DMS153 treated with DMSO at 0.1 percent for 48 hours (cell line): ENCODE results near the gene DEFB118.
"Not testable (repeated sequence)": the region's sequence is repeated elsewhere in the genome, so short reads cannot be mapped to it uniquely, and the experiment has no call there.

Experiments
- DNase-seq: peaks from one replicate; lab custom pipeline; 2025; ENCODE audit not compliant: unreplicated experiment; lab: John Stamatoyannopoulos, UW

The DEFB118 gene

DNA sequence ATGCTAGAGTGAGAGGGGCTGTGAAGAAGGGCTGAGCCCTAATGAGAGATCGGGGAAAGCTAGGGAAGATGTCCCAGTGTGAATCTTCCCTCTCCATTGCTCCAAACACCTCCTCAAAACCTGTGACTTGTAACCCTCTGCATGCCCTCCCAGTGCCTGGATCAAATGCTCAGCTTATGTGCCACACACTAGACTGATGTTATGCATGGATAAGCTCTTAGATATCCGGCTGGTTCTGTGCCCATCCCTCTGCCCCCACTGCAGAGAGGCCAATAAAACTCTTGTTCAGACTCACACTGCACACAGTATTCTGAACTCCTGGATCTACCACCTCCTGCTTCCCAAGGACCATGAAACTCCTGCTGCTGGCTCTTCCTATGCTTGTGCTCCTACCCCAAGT is at the start of gene DEFB118:
DEFB118 (plus strand) TSS at position 301 of the 400 bp plus-strand sequence; CDS start at position 351, 50 bp downstream.
- DNase-seq = no peak

DNA sequence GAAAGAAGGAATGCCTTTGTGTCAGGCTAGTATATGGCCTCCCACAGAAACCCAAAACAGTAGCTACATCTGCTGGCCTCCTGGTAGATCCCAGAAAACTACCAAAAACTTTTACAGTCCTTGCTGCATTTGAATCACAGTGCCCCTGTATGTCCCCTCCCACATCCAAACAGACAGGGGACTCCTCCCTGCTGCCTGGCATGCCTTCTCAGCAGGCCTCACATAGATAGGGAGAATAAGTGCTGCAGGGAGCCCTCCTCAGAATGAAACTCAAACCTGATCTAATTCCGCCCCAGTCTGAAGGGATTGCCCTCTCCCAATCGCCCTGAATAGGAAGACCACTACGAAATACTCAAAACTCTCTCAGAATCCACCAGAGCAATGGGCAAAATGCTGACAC is 45.9 kb upstream of the DEFB118 start:
- no peak for DNase-seq

DNA sequence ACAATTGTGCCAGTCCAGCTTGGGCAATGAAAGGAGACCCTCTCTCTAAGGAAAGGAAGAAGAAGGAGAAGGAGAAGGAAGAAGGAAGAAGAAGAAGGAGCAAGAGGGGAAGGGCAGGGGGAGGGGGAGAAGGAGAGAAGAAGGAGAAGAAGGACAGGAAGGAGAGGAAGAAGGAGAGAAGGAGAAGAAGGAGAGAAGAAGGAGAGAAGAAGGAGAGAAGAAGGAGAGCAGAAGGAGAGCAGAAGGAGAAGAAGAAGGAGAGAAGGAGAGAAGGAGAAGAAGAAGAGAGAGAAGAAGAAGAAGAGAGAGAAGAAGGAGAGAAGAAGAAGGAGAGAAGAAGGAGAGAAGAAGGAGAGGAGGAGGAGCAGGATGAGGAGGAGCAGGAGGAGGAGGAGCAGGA is 37.5 kb upstream of the DEFB118 start:
- DNase-seq = no peak

- DNase-seq = no peak
These were observed 26.9 kb upstream of the DEFB118 start for GRCh38 chr20:31341470-31341869.

GRCh38 chr20:31355981-31356380 is 12.4 kb upstream of the DEFB118 start:
- no peak for DNase-seq

GRCh38 chr20:31363295-31363694 is 5.1 kb upstream of the DEFB118 start:
- no peak for DNase-seq

- DNase-seq = not testable (repeated sequence)
These were observed 4.1 kb upstream of the DEFB118 start for GRCh38 chr20:31364272-31364671.

GRCh38 chr20:31374346-31374745 is 5.9 kb downstream of the DEFB118 start:
- DNase-seq = no peak

- no peak for DNase-seq
These were observed 22.1 kb downstream of the DEFB118 start, which contains the start of gene DEFB119 for GRCh38 chr20:31390490-31390889. Gene DEFB119 (minus strand): TSS chr20:31390590. CDS start chr20:31390483, 107 bp downstream.

GRCh38 chr20:31392836-31393235 is 24.4 kb downstream of the DEFB118 start:
- DNase-seq = no peak

DNA sequence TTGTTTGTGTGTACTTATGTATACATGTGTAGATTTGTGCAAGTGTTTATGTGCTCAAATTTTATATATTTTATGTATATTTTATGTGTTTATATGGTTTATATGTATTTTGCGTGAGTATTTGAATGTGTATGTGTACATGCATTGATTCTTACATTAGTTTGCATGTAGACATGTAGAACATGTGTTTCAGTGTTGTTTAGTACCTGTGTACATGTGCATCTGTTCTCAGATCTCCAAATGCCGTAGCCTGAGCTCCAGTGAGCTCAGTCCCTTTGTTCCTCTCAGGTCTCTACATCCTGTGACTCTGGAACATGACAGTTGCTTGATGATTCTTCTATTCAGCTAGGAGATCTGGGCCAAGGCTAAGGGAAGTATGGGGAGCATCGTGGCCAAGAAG is 26.5 kb downstream of the DEFB118 start:
- DNase-seq = no peak

DNA sequence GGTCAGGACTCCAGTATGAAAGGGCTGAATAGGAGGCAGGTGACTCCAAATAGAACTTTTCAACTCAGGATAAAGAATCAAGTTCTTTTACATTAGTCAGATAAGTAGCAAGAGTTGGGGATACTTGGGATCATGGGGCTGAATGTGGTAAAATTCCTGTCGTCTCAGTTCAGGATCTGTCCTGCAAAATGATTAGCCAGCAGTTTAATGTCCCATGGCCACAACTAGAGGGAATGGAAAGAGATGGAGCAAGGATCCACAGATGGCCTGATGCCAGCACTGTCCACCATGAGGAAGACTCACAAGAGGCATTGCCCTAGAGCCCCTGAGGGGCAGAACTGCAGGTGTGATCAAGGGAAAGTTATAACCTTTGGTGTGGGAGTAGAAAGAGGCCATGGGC is 35.5 kb downstream of the DEFB118 start:
- no peak for DNase-seq

- no peak for DNase-seq
These were observed 37.7 kb downstream of the DEFB118 start, which contains the start of gene DEFB121 for GRCh38 chr20:31406115-31406514. Gene DEFB121 (minus strand): TSS chr20:31406215. CDS start chr20:31406152, 63 bp downstream.

GRCh38 chr20:31410011-31410410 is 41.6 kb downstream of the DEFB118 start:
- DNase-seq = no peak

DNA sequence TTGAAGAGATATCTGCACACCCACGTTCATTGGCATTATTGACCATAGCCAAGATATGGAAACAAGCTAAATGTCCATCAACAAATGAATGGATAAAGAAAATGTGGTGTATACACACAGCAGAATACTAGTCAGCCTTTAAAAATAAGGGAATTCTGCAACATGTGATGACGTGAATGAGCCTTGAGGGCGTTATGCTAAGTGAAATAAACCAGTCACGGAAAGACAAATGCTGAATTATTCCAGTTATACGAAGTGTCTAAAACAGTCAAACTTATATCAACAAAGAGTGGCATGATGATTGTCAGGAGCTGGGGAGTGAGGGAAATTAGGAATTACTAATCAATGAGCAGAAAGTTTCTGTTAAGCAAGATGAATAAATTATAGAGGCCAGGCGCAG is 46.0 kb downstream of the DEFB118 start:
- no peak for DNase-seq

- no peak for DNase-seq
These were observed 47.3 kb downstream of the DEFB118 start for GRCh38 chr20:31415653-31416052.

- DNase-seq = no peak
These were observed 49.9 kb downstream of the DEFB118 start for GRCh38 chr20:31418307-31418706.
